SU-DHL-6 (cell line): Measurements from ENCODE around the gene FITM2.

Experiments
- H2AFZ ChIP-seq: fragments of 200-600 bp; sonication (generic); 2 replicates; pipeline ENCODE4 v1.6.1; 2014; ENCODE audit warnings: low read depth, mild to moderate bottlenecking, moderate library complexity, mixed read lengths, antibody characterized with exemption, low read length; ENCODE audit not compliant: severe bottlenecking
- H3F3A ChIP-seq: fragments of 200-600 bp; shearing (Covaris generic); 2 replicates; pipeline ENCODE4 v1.6.0; 2016; ENCODE audit warnings: antibody characterized with exemption, mild to moderate bottlenecking; ENCODE audit not compliant: insufficient read depth
- H3K27ac ChIP-seq: fragments of 200-600 bp; sonication (generic); 2 replicates; pipeline ENCODE4 v1.5.1; 2016; ENCODE audit warnings: low read depth, mild to moderate bottlenecking, low read length, moderate library complexity, mixed read lengths
- H3K27me3 ChIP-seq: fragments of 200-600 bp; sonication (generic), shearing (Covaris generic); 2 replicates; pipeline ENCODE4 v1.6.0; 2014; ENCODE audit warnings: mild to moderate bottlenecking, low read length
- H3K36me3 ChIP-seq: fragments of 200-600 bp; sonication (generic); 2 replicates; pipeline ENCODE4 v1.6.1; 2014; ENCODE audit warnings: mild to moderate bottlenecking, low read length, mixed read lengths
- H3K4me2 ChIP-seq: fragments of 300-600, 200-600 bp; shearing (Covaris generic), sonication (generic); 2 replicates; pipeline ENCODE4 v1.6.0; 2014; ENCODE audit warnings: low read length, low read depth, mild to moderate bottlenecking; ENCODE audit not compliant: poor library complexity, severe bottlenecking
- H3K4me3 ChIP-seq: fragments of 200-600 bp; sonication (generic); 2 replicates; pipeline ENCODE4 v1.5.1; 2014; ENCODE audit warnings: antibody characterized with exemption, low read length, mild to moderate bottlenecking, mixed read lengths; ENCODE audit not compliant: insufficient read depth, poor library complexity, severe bottlenecking
- H3K79me2 ChIP-seq: fragments of 200-600 bp; sonication (generic); 2 replicates; pipeline ENCODE4 v1.6.1; 2014; ENCODE audit warnings: mild to moderate bottlenecking, low read length, moderate library complexity; ENCODE audit not compliant: insufficient read depth
- H3K9ac ChIP-seq: fragments of 200-600 bp; sonication (generic); 2 replicates; pipeline ENCODE4 v1.7.0; 2014; ENCODE audit warnings: mild to moderate bottlenecking, low read length
- H3K9me2 ChIP-seq: fragments of 200-600 bp; sonication (generic); replicated peaks from 2 replicates; pipeline ENCODE4 v1.6.1; 2014; ENCODE audit warnings: low read length; ENCODE audit not compliant: insufficient read depth
- H3K9me3 ChIP-seq: fragments of 200-600 bp; sonication (generic); 2 replicates; pipeline ENCODE4 v1.6.1; 2014; ENCODE audit warnings: low read length, mixed read lengths; ENCODE audit not compliant: insufficient read depth
- H4K20me1 ChIP-seq: fragments of 200-600 bp; sonication (generic); 2 replicates; pipeline ENCODE4 v1.6.1; 2014; ENCODE audit warnings: low read depth, mild to moderate bottlenecking, antibody characterized with exemption, low read length, moderate library complexity, mixed read lengths
- EZH2phosphoT487 ChIP-seq: fragments of 200-600 bp; sonication (generic), shearing (Covaris generic); conservative IDR thresholded peaks from 2 replicates; pipeline ENCODE4 v1.6.1; 2018; ENCODE audit warnings: mild to moderate bottlenecking, antibody characterized with exemption, low read length, moderate library complexity, mixed read lengths
- TF ChIP-seq, protein P1 (sequence below): fragments of 200-600 bp; sonication (generic); IDR thresholded peaks from one replicate; pipeline ENCODE4 v1.5.1; 2017; ENCODE audit warnings: antibody characterized with exemption, mild to moderate bottlenecking, low read length, moderate library complexity; ENCODE audit not compliant: insufficient read depth, poor library complexity, severe bottlenecking

FITM2 gene

DNA sequence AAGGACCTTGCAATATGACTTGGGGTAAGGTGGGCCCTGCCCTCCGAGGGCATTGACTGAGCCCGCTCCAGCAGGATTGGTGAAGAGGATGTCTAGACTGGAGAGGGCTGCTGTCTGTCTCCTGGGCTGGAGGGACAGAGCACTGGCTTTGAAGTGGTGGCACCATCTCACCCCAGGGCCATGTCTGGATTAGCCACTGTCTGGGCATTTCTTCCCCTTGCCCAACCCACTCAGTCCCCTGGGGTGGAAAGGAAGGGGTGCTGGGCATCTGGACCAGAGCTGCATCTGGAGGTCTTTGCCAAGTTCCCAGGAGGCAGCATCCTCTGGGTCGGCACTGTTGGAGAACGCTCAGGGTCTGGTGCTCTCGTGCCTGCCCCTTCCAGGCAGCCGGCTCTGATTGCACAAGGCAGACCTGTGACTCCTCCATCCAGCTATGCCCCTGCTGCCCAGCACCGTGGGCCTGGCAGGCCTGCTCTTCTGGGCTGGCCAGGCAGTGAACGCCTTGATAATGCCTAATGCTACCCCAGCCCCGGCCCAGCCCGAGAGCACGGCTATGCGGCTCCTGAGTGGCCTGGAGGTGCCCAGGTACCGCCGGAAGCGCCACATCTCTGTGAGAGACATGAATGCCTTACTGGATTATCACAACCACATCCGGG, 25.9 kb upstream of the FITM2 start, which contains the start of gene R3HDML:
Gene R3HDML, plus strand, starts transcription at position 319 of the 656 bp plus-strand sequence. Its CDS starts 115 bp downstream, at position 434.
- H3K27ac ChIP-seq = no peak within 1 kb of the TSS
- no peaks in the 10 kb centered on the region for H3K27me3 ChIP-seq
- no peaks in the 10 kb centered on the region for H3K36me3 ChIP-seq
- no peak within 1 kb of the TSS for H3K9ac ChIP-seq
- H3K4me2 ChIP-seq = no peak within 1 kb of the TSS
- no peak within 1 kb of the TSS for H2AFZ ChIP-seq
- H4K20me1 ChIP-seq = no peaks in the 10 kb centered on the region
- H3K9me3 ChIP-seq = no peaks in the 10 kb centered on the region
- no peaks in the 10 kb centered on the region for H3F3A ChIP-seq
- H3K4me3 ChIP-seq = no peak within 1 kb of the TSS
- no peaks in the 10 kb centered on the region for H3K9me2 ChIP-seq
- no peak for TF ChIP-seq EZH2phosphoT487
- TF ChIP-seq, protein P1, sequence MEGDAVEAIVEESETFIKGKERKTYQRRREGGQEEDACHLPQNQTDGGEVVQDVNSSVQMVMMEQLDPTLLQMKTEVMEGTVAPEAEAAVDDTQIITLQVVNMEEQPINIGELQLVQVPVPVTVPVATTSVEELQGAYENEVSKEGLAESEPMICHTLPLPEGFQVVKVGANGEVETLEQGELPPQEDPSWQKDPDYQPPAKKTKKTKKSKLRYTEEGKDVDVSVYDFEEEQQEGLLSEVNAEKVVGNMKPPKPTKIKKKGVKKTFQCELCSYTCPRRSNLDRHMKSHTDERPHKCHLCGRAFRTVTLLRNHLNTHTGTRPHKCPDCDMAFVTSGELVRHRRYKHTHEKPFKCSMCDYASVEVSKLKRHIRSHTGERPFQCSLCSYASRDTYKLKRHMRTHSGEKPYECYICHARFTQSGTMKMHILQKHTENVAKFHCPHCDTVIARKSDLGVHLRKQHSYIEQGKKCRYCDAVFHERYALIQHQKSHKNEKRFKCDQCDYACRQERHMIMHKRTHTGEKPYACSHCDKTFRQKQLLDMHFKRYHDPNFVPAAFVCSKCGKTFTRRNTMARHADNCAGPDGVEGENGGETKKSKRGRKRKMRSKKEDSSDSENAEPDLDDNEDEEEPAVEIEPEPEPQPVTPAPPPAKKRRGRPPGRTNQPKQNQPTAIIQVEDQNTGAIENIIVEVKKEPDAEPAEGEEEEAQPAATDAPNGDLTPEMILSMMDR = no peak
- H3K79me2 ChIP-seq = no peaks in the 10 kb centered on the region

- Histone ChIP-seq H3F3A (no peaks in the 10 kb centered on the region), H4K20me1 (no peaks in the 10 kb centered on the region), H3K27ac (no peak overlapping the region), H3K79me2 (no peaks in the 10 kb centered on the region), H2AFZ (no peak overlapping the region), H3K4me2 (no peak overlapping the region), H3K9ac (no peak overlapping the region), H3K36me3 (no peaks in the 10 kb centered on the region), H3K9me3 (no peaks in the 10 kb centered on the region), H3K27me3 (no peaks in the 10 kb centered on the region), H3K4me3 (no peak overlapping the region), H3K9me2 (no peaks in the 10 kb centered on the region)
- no peak for TF ChIP-seq EZH2phosphoT487
- TF ChIP-seq, protein P1 = no peak
Observed at GRCh38 chr20:44336086-44336485, 25.1 kb upstream of the FITM2 start.

DNA sequence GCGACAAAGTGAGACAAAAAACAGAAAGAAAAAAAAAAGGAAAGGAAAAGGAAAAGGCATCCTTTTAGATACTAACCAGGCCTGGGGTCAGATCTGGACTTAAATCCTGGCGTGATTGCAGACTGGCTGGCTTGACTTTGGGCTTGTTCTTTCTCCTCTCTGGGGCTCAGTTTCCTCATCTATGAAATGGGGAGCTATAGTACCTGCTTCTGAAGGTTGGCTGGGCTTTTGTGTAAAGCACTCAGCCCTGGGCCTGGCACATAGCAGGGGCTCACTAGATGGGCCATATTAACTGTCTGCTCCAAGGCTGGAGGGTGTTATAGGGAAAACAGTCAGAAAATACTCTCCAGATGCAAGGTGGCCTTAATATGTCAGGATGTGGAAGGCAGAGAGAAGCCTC, 24.7 kb upstream of the FITM2 start:
- no peak overlapping the region for H3K4me3 ChIP-seq
- H3K9me3 ChIP-seq = no peaks in the 10 kb centered on the region
- H3K36me3 ChIP-seq = no peaks in the 10 kb centered on the region
- H4K20me1 ChIP-seq = no peaks in the 10 kb centered on the region
- H3K4me2 ChIP-seq = no peak overlapping the region
- no peaks in the 10 kb centered on the region for H3F3A ChIP-seq
- H3K79me2 ChIP-seq = no peaks in the 10 kb centered on the region
- no peak overlapping the region for H3K9ac ChIP-seq
- no peak overlapping the region for H2AFZ ChIP-seq
- H3K27ac ChIP-seq = no peak overlapping the region
- TF ChIP-seq, protein P1 = no peak
- TF ChIP-seq EZH2phosphoT487 = no peak
- H3K9me2 ChIP-seq = no peaks in the 10 kb centered on the region
- H3K27me3 ChIP-seq = no peaks in the 10 kb centered on the region
